ENCODE data around the gene TRERF1.

Gene TRERF1

DNA sequence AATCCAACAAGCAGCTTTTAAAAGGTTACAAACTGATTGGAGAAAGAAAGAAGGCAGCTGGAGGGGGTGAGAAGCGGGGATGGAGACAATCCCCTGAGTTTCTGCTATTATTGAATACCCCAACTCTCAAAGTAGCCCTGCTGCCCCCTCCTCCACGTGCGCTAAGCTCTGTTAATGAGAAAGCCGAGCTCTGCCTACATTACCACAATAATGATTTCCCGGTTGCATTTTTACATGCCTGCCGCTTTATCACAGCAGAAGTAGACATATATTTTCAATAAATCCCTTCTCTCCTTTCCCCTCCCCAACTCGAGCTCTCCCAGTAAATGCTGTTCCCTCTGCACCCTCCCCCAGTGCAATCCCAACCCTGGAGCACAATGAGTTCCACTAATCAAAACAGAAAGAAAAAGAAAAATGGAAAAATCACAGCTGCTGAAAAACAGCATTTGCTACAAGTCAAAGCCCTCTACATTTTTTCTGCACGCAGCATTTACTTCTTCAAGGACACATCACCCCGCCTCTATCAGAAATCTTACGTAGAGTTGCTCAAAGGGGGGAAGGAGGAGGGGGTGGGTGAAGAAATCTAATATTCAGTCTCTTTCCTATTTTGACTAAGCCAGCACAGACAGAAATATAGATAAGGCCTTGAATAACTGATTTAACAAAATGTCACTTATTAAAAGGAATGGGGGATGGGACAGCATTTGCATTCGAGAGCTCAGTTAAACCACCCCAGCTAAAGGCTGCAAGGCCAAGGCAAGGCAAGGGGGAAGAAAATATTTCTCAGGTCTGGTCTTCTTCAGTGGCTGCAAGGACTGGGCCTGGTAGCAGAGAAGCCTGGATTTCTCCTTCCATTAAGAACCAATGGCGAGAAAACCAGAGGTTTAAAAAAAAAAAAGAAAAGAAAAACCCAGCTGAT is 10.7 kb downstream of the TRERF1 start:
- no peak for DNase-seq (ENCODE audit: low read depth)
- no peak overlapping the region for H3K4me3 ChIP-seq (ENCODE audit: low read length)
- TF ChIP-seq, protein P1, sequence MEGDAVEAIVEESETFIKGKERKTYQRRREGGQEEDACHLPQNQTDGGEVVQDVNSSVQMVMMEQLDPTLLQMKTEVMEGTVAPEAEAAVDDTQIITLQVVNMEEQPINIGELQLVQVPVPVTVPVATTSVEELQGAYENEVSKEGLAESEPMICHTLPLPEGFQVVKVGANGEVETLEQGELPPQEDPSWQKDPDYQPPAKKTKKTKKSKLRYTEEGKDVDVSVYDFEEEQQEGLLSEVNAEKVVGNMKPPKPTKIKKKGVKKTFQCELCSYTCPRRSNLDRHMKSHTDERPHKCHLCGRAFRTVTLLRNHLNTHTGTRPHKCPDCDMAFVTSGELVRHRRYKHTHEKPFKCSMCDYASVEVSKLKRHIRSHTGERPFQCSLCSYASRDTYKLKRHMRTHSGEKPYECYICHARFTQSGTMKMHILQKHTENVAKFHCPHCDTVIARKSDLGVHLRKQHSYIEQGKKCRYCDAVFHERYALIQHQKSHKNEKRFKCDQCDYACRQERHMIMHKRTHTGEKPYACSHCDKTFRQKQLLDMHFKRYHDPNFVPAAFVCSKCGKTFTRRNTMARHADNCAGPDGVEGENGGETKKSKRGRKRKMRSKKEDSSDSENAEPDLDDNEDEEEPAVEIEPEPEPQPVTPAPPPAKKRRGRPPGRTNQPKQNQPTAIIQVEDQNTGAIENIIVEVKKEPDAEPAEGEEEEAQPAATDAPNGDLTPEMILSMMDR (conservative IDR thresholded peaks at IDR 0.05; ENCODE audit: low read depth, low read length): no peak

DNA sequence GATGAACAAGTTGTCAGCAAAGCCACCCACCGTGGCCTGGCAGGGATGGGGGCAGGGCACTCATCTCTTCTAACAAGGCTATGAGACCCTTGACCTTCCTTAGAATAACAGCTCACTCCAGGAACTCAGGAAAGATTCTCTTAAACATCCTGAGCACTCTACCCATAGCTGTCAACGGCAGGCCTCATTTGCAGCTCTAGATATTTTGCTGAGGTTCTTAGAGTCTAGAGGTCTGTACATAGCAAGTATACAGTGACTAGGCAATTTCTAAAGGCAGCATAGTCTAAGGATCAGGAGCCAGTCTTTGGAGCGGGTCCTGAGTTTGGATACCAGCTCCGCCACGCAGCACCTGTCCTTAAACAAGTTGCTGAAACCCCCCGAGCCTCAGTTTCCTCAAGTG is 11.7 kb downstream of the TRERF1 start:
- DNase-seq (ENCODE audit: low read depth): no peak
- TF ChIP-seq, protein P1 (conservative IDR thresholded peaks at IDR 0.05; ENCODE audit: low read depth, low read length): no peak
- no peak overlapping the region for H3K4me3 ChIP-seq (ENCODE audit: low read length)

DNA sequence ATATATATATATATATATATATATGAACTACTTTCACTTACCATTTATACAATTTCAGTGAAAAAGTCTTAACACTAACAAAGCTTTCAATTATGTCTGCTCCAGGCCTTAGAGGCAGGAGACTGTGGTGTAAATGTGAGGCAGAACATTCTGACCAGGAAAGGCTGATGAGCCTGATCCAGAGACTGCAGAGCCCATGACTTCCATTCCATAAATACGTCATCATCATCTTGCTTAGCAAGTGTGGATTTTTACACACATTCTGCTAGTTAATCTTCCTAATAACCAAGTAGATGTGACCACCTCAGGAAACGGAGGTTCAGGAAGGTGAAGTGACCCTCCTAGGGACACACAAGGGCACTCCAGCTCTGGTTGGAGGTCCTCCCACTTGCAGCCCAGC is 14.9 kb downstream of the TRERF1 start:
- no peak overlapping the region for H3K4me3 ChIP-seq (ENCODE audit: low read length)
- no peak for DNase-seq (ENCODE audit: low read depth)
- TF ChIP-seq, protein P1 (conservative IDR thresholded peaks at IDR 0.05; ENCODE audit: low read depth, low read length): no peak

DNA sequence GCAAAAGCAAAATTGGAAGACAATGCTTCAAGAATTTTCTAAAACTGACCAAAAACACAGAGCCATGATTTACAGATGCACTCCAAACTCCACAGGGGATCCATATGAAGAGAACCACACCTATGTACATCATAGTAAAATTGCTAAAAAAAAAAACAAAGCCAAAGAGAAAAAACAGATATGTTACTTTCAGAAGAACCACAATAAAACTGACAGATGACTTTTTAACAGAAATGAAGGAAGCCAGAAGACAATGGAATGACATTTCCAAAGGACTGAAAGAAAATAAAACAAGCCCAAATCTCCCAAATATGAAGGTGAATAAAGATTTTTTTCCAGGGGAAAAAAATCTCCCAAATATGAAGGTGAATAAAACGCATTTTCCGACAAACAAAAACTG is 17.5 kb downstream of the TRERF1 start:
- TF ChIP-seq, protein P1 (conservative IDR thresholded peaks at IDR 0.05; ENCODE audit: low read depth, low read length): no peak

DNA sequence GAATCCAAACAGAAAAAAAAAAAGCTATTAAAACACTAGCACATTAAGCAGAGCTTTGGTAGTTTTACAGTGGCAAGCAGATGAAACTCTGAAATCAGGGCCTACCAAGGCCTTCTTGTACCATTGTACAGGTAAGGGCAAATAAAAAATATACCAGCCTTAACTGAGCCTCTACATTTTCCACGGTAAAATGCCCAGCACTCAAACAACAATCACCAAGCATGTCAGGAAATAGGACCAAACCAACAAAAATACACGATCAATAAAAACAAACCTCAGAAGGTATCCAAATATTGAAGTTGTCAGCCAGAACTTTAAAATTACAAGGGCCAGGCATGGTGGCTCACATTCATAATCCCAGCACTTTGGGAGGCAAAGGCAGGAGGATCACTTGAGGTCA is 18.3 kb downstream of the TRERF1 start:
- no peak for DNase-seq (ENCODE audit: low read depth)
- TF ChIP-seq, protein P1 (conservative IDR thresholded peaks at IDR 0.05; ENCODE audit: low read depth, low read length): no peak
- no peak overlapping the region for H3K4me3 ChIP-seq (ENCODE audit: low read length)

More for the DNA sequence above, 17.5 kb downstream of the TRERF1 start:
- no peak overlapping the region for H3K4me3 ChIP-seq (ENCODE audit: low read length)
- no peak for DNase-seq (ENCODE audit: low read depth)

DNA sequence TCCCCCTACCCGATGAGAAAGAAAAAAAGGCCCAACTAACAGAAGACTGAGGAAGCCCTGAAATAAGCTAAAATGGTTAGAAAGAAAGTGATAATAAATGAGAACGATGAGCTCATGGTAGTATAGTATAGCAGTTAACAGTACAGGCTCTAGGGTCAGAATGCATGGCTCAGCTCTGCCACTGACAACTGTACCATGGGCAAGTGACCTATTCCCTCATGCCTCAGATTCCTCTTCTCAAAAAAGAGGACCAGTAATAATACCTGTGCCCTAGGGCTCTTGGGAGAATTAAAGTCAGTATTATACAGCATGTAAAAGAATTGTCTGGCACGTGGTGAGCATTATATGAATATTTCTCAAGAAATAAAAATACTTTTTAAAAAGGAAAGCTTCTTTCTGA is 19.8 kb downstream of the TRERF1 start:
- no peak overlapping the region for H3K4me3 ChIP-seq (ENCODE audit: low read length)
- DNase-seq (ENCODE audit: low read depth): no peak
- TF ChIP-seq, protein P1 (conservative IDR thresholded peaks at IDR 0.05; ENCODE audit: low read depth, low read length): no peak

DNA sequence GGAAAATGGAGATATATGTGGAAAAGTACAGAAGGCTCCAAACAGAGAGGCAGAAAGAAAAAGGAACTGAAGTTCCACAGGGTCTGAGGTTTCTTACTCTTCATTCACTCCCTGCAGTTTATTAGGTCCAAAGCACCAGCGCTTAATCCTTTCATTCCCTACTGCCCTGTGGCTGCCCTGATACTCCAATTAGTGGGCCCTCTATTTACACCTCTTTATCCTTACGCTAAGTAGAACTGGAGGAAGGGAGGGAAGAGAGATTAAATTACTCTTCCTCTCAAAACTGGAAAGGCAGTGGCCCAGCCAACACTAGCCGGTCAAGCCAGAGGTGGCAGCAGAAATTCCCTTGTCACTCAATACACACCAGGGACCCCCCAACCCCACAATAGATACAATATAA is 20.4 kb downstream of the TRERF1 start:
- DNase-seq (ENCODE audit: low read depth): no peak
- no peak overlapping the region for H3K4me3 ChIP-seq (ENCODE audit: low read length)
- TF ChIP-seq, protein P1 (conservative IDR thresholded peaks at IDR 0.05; ENCODE audit: low read depth, low read length): no peak

Data from retinal pigment epithelial cell (primary cell).